ENCODE data around the gene SIX2.

The SIX2 gene

GRCh38 chr2:45033302-45033701 lies 24.1 kb upstream of the SIX2 start:
- no peaks in the 10 kb centered on the region for H3K36me3 ChIP-seq (ENCODE audit: insufficient read depth, low read length)
- no peak overlapping the region for H3K4me2 ChIP-seq (ENCODE audit: low read depth, low read length, poor library complexity, severe bottlenecking)
- H3K4me3 ChIP-seq (ENCODE audit: low read length, poor library complexity, severe bottlenecking) = no peak overlapping the region
- no peaks in the 10 kb centered on the region for H3F3A ChIP-seq (ENCODE audit: low read depth)
- H3K79me2 ChIP-seq (ENCODE audit: insufficient read depth, low read length) = no peaks in the 10 kb centered on the region
- no peak overlapping the region for H3K9ac ChIP-seq (ENCODE audit: low read depth, low read length, poor library complexity, severe bottlenecking)
- no peak overlapping the region for H2AFZ ChIP-seq (ENCODE audit: low read length)
- H3K9me2 ChIP-seq (replicated peaks; ENCODE audit: low read depth, low read length) = no peaks in the 10 kb centered on the region
- no peaks in the 10 kb centered on the region for H4K20me1 ChIP-seq (ENCODE audit: insufficient read depth, low read length, poor library complexity, severe bottlenecking)
- H3K27me3 ChIP-seq (ENCODE audit: insufficient read depth, low read length, poor library complexity, severe bottlenecking) = no peaks in the 10 kb centered on the region
- TF ChIP-seq CTCF (conservative IDR thresholded peaks at IDR 0.05; ENCODE audit: low read length) (no peak), EZH2phosphoT487 (IDR thresholded peaks at IDR 0.05; ENCODE audit: borderline replicate concordance) (no peak)
- no peaks in the 10 kb centered on the region for H3K9me3 ChIP-seq (ENCODE audit: insufficient read depth, low read depth, low read length)
- peaks cover 2% of the 10 kb centered on the region for H3K4me1 ChIP-seq (ENCODE audit: insufficient read depth, low read length, poor library complexity, severe bottlenecking)

GRCh38 chr2:45031028-45031427 lies 21.8 kb upstream of the SIX2 start:
- H3K4me1 ChIP-seq (ENCODE audit: insufficient read depth, low read length, poor library complexity, severe bottlenecking) = peaks cover 6% of the 10 kb centered on the region
- H3K4me2 ChIP-seq (ENCODE audit: low read depth, low read length, poor library complexity, severe bottlenecking) = no peak overlapping the region
- no peak overlapping the region for H3K9ac ChIP-seq (ENCODE audit: low read depth, low read length, poor library complexity, severe bottlenecking)
- H3K27me3 ChIP-seq (ENCODE audit: insufficient read depth, low read length, poor library complexity, severe bottlenecking) = no peaks in the 10 kb centered on the region
- no peak overlapping the region for H2AFZ ChIP-seq (ENCODE audit: low read length)
- no peak for TF ChIP-seq EZH2phosphoT487 (IDR thresholded peaks at IDR 0.05; ENCODE audit: borderline replicate concordance)
- TF ChIP-seq CTCF (conservative IDR thresholded peaks at IDR 0.05; ENCODE audit: low read length) = no peak
- no peaks in the 10 kb centered on the region for H3K79me2 ChIP-seq (ENCODE audit: insufficient read depth, low read length)
- H3K9me2 ChIP-seq (replicated peaks; ENCODE audit: low read depth, low read length) = no peaks in the 10 kb centered on the region
- H4K20me1 ChIP-seq (ENCODE audit: insufficient read depth, low read length, poor library complexity, severe bottlenecking) = no peaks in the 10 kb centered on the region
- H3K36me3 ChIP-seq (ENCODE audit: insufficient read depth, low read length) = no peaks in the 10 kb centered on the region
- no peak overlapping the region for H3K4me3 ChIP-seq (ENCODE audit: low read length, poor library complexity, severe bottlenecking)
- H3F3A ChIP-seq (ENCODE audit: low read depth) = no peaks in the 10 kb centered on the region
- H3K9me3 ChIP-seq (ENCODE audit: insufficient read depth, low read depth, low read length) = no peaks in the 10 kb centered on the region

- Histone ChIP-seq H3K4me2 (ENCODE audit: low read depth, low read length, poor library complexity, severe bottlenecking) (no peak overlapping the region), H3K4me1 (ENCODE audit: insufficient read depth, low read length, poor library complexity, severe bottlenecking) (peaks cover 6% of the 10 kb centered on the region), H3K9me3 (ENCODE audit: insufficient read depth, low read depth, low read length) (no peaks in the 10 kb centered on the region), H3F3A (ENCODE audit: low read depth) (no peaks in the 10 kb centered on the region), H3K79me2 (ENCODE audit: insufficient read depth, low read length) (no peaks in the 10 kb centered on the region), H2AFZ (ENCODE audit: low read length) (no peak overlapping the region), H3K27me3 (ENCODE audit: insufficient read depth, low read length, poor library complexity, severe bottlenecking) (no peaks in the 10 kb centered on the region), H3K9me2 (replicated peaks; ENCODE audit: low read depth, low read length) (no peaks in the 10 kb centered on the region), H3K36me3 (ENCODE audit: insufficient read depth, low read length) (no peaks in the 10 kb centered on the region), H3K4me3 (ENCODE audit: low read length, poor library complexity, severe bottlenecking) (no peak overlapping the region), H4K20me1 (ENCODE audit: insufficient read depth, low read length, poor library complexity, severe bottlenecking) (no peaks in the 10 kb centered on the region), H3K9ac (ENCODE audit: low read depth, low read length, poor library complexity, severe bottlenecking) (no peak overlapping the region)
- no peak for TF ChIP-seq EZH2phosphoT487 (IDR thresholded peaks at IDR 0.05; ENCODE audit: borderline replicate concordance)
These were observed 21.3 kb upstream of the SIX2 start for GRCh38 chr2:45030553-45030952.

DNA sequence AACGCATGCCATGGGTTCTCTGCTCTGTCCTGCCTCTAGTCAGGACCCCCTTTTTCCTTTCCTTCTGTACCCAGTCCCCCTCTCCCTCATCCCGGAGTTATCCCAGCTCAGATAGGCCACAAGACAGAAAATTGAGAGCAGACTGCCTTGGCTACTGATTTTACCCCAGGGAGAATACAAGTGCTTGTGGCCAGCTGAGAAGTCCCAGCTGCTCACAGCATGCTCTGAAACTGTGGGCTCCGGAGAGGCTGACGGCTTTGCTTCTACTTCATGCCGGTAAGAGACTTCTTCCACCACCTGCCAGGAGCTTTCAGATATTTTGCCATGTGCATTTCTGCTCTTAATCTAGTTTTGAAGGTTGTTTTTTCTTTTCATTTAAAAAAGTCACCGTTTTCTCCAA lies 20.0 kb upstream of the SIX2 start:
- Histone ChIP-seq H3K4me3 (ENCODE audit: low read length, poor library complexity, severe bottlenecking) (no peak overlapping the region), H3K4me2 (ENCODE audit: low read depth, low read length, poor library complexity, severe bottlenecking) (no peak overlapping the region), H3K4me1 (ENCODE audit: insufficient read depth, low read length, poor library complexity, severe bottlenecking) (peaks cover 6% of the 10 kb centered on the region), H3K36me3 (ENCODE audit: insufficient read depth, low read length) (no peaks in the 10 kb centered on the region), H3K9me3 (ENCODE audit: insufficient read depth, low read depth, low read length) (no peaks in the 10 kb centered on the region), H3K9ac (ENCODE audit: low read depth, low read length, poor library complexity, severe bottlenecking) (no peak overlapping the region), H2AFZ (ENCODE audit: low read length) (no peak overlapping the region), H4K20me1 (ENCODE audit: insufficient read depth, low read length, poor library complexity, severe bottlenecking) (no peaks in the 10 kb centered on the region), H3K79me2 (ENCODE audit: insufficient read depth, low read length) (no peaks in the 10 kb centered on the region), H3K27me3 (ENCODE audit: insufficient read depth, low read length, poor library complexity, severe bottlenecking) (no peaks in the 10 kb centered on the region), H3F3A (ENCODE audit: low read depth) (no peaks in the 10 kb centered on the region), H3K9me2 (replicated peaks; ENCODE audit: low read depth, low read length) (no peaks in the 10 kb centered on the region)
- TF ChIP-seq CTCF (conservative IDR thresholded peaks at IDR 0.05; ENCODE audit: low read length) (no peak), EZH2phosphoT487 (IDR thresholded peaks at IDR 0.05; ENCODE audit: borderline replicate concordance) (no peak)
